Chondrocyte (in vitro differentiated cells): ENCODE measurements around the gene KANK4. TPM values are rescaled to one million over a fixed set of nuclear protein-coding genes. Genes with fewer than 3 reads are reported as not detected.

Experiments used
- DNase-seq: peaks from one replicate; pipeline ENCODE4 v3.0.0; 2021; ENCODE audit warnings: mixed read lengths, low spot score
- H3K27ac Mint-ChIP-seq: one replicate; pipeline ENCODE4 v1.8.0; 2021; ENCODE audit warnings: mild to moderate bottlenecking, moderate library complexity, mixed read lengths; ENCODE audit not compliant: unreplicated experiment
- H3K27me3 Mint-ChIP-seq: 2 replicates; pipeline ENCODE4 v1.8.0; 2021; ENCODE audit warnings: low read depth, mixed read lengths
- H3K36me3 Mint-ChIP-seq: 2 replicates; pipeline ENCODE4 v1.8.0; 2021; ENCODE audit warnings: low read depth, mixed read lengths
- H3K4me1 Mint-ChIP-seq: 2 replicates; pipeline ENCODE4 v1.8.0; 2021; ENCODE audit warnings: low read depth, mild to moderate bottlenecking, mixed read lengths
- H3K4me3 Mint-ChIP-seq: one replicate; pipeline ENCODE4 v1.8.0; 2021; ENCODE audit warnings: mild to moderate bottlenecking, moderate library complexity, mixed read lengths; ENCODE audit not compliant: unreplicated experiment
- H3K9me3 Mint-ChIP-seq: 2 replicates; pipeline ENCODE4 v1.8.0; 2021; ENCODE audit warnings: low read depth, mixed read lengths
- total RNA-seq: library from RNA; stranded (reverse); gene quantifications from 3 replicates; pipeline ENCODE4 v1.2.1, GENCODE V29; 2021
- TF ChIP-seq, protein P1 (sequence below): fragments of 200-600 bp; sonication (generic); IDR thresholded peaks from 2 replicates; pipeline ENCODE4 v1.5.0; 2021; ENCODE audit warnings: antibody characterized with exemption, mild to moderate bottlenecking, moderate library complexity

KANK4 gene
- total RNA-seq, 1 donor from 2014 or later = 1.4 TPM

DNA sequence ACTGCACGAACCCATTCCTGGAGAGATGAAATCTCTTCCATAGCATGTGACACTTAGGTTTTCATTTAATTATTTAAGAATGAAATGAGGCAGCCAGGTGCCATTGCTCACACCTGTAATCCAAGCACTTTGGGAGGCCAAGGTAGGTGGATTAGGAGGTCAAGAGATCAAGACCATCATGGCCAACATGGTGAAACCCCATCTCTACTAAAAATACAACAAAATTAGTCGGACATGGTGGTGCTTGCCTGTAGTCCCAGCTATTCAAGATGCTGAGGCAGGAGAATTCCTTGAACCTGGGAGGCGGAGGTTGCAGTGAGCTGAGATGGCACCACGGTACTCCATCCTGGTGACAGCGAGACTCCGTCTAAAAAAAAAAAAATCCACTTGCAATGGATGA, 106.8 kb downstream of the KANK4 start:
- Mint-ChIP-seq H3K4me3 (no peak overlapping the region), H3K27me3 (no peaks in the 10 kb centered on the region), H3K4me1 (peaks cover 7% of the 10 kb centered on the region), H3K27ac (no peak overlapping the region), H3K9me3 (peaks cover 24% of the 10 kb centered on the region), H3K36me3 (peaks cover 11% of the 10 kb centered on the region)
- TF ChIP-seq, protein P1, sequence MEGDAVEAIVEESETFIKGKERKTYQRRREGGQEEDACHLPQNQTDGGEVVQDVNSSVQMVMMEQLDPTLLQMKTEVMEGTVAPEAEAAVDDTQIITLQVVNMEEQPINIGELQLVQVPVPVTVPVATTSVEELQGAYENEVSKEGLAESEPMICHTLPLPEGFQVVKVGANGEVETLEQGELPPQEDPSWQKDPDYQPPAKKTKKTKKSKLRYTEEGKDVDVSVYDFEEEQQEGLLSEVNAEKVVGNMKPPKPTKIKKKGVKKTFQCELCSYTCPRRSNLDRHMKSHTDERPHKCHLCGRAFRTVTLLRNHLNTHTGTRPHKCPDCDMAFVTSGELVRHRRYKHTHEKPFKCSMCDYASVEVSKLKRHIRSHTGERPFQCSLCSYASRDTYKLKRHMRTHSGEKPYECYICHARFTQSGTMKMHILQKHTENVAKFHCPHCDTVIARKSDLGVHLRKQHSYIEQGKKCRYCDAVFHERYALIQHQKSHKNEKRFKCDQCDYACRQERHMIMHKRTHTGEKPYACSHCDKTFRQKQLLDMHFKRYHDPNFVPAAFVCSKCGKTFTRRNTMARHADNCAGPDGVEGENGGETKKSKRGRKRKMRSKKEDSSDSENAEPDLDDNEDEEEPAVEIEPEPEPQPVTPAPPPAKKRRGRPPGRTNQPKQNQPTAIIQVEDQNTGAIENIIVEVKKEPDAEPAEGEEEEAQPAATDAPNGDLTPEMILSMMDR = no peak
- no peak for DNase-seq

DNA sequence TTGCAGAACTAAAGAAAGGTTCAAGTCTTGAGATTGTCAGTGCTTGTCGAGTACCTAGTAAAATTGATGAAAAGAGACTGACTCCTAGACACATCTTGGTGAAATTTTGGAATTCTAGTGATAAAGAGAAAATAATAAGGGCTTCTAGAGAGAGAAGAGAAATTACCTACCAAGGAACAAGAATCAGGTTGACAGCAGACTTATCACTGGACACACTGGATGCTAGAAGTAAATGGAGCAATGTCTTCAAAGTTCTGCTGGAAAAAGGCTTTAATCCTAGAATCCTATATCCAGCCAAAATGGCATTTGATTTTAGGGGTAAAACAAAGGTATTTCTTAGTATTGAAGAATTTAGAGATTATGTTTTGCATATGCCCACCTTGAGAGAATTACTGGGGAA, 108.3 kb downstream of the KANK4 start:
- no peak overlapping the region for H3K4me3 Mint-ChIP-seq
- H3K9me3 Mint-ChIP-seq = peaks cover 33% of the 10 kb centered on the region
- H3K4me1 Mint-ChIP-seq = peaks cover 7% of the 10 kb centered on the region
- no peaks in the 10 kb centered on the region for H3K27me3 Mint-ChIP-seq
- no peak overlapping the region for H3K27ac Mint-ChIP-seq
- TF ChIP-seq, protein P1 = no peak
- DNase-seq = no peak
- H3K36me3 Mint-ChIP-seq = peaks cover 19% of the 10 kb centered on the region

DNA sequence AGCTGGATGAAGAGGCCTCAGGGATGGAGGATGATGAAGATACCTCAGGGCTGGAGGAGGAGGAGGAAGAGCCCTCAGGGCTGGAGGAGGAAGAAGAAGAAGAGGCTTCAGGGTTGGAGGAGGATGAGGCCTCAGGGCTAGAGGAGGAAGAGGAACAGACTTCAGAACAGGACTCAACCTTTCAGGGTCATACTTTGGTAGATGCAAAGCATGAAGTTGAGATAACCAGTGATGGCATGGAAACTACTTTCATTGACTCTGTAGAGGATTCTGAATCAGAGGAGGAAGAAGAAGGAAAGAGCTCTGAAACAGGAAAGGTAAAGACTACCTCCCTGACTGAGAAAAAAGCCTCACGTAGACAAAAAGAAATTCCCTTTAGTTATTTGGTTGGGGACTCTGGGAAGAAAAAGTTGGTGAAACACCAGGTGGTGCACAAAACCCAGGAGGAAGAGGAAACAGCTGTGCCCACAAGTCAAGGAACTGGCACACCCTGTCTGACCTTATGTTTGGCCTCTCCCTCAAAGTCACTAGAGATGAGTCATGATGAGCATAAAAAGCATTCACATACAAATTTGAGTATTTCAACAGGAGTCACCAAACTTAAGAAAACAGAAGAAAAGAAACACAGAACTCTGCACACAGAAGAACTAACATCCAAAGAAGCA, 109.2 kb downstream of the KANK4 start:
- H3K9me3 Mint-ChIP-seq = peaks cover 33% of the 10 kb centered on the region
- no peak for DNase-seq
- H3K27ac Mint-ChIP-seq = peak overlapping the region; percentile 38
- H3K36me3 Mint-ChIP-seq = peaks cover 19% of the 10 kb centered on the region
- H3K4me1 Mint-ChIP-seq = peaks cover 7% of the 10 kb centered on the region
- no peak overlapping the region for H3K4me3 Mint-ChIP-seq
- TF ChIP-seq, protein P1 = no peak
- no peaks in the 10 kb centered on the region for H3K27me3 Mint-ChIP-seq

DNA sequence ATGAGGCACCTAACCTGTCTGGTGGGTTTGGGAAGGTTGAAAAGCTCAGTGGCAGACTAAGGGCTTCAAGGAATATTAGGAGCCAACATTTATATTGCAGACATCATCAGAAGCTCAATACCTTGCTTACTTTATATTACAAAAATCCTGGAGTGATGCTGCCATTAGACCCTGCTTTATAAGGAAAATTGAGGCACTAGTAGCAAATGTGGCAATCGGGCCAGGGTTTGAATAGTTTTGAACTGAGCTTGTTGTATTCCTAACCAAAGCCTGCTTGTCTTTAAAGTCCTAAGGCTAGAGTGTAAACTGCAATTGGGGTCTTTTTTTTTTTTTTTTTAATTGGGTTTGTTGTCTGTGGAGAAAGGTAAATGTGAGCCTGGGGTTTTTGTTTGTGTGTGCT, 110.3 kb downstream of the KANK4 start:
- Mint-ChIP-seq H3K36me3 (peaks cover 19% of the 10 kb centered on the region), H3K27ac (no peak overlapping the region), H3K4me3 (no peak overlapping the region), H3K4me1 (peaks cover 7% of the 10 kb centered on the region), H3K9me3 (peaks cover 31% of the 10 kb centered on the region), H3K27me3 (no peaks in the 10 kb centered on the region)
- DNase-seq = no peak
- TF ChIP-seq, protein P1 = no peak

DNA sequence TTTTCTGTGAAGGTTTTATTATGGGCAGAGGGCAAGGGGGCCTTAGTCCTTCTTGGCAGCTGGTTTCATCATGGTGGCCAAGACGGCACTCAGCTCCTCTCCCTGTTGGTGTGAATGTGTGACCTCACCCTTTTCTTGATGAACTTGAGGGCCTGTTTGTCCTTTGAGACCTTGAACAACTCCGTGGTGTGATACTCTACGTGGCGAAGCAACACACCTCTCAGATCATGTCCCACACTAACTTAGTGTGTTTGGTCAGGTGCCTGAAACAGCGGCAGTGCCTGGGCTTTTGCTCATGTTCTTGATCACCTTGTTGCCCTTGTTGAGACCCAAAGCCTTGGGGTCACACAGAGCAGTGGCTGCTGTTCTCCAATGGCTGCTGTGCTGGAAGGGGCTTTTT, 111.1 kb downstream of the KANK4 start:
- Mint-ChIP-seq H3K27ac (no peak overlapping the region), H3K9me3 (peaks cover 31% of the 10 kb centered on the region), H3K4me1 (peaks cover 7% of the 10 kb centered on the region), H3K36me3 (peaks cover 19% of the 10 kb centered on the region), H3K4me3 (no peak overlapping the region), H3K27me3 (no peaks in the 10 kb centered on the region)
- no peak for DNase-seq
- TF ChIP-seq, protein P1 = no peak
